ENCODE data around the gene CDH2.

Gene CDH2

DNA sequence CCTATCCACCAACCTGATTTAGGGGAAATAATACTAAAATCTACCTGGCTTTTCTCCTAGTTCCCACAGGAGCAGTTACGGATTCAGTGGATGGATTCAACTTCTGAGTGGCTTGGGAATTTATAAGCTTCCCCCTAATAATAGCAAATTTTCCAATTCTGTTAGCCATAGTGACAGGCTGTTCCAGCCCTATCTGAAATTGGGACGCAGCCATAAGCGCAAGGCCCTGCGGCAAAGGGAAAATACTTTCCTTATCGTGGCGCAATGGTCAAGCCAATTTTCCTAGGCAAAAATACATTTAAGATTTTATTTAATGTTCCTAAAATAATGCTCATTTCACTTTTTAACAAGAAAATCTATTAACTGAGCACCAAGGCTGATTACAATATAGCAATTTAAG, 49.7 kb downstream of the CDH2 start:
- no peak for DNase-seq (ENCODE audit: low spot score)

GRCh38 chr18:28126768-28127167, 50.2 kb downstream of the CDH2 start:
- DNase-seq (ENCODE audit: low spot score): no peak

GRCh38 chr18:28125051-28125450, 51.9 kb downstream of the CDH2 start:
- DNase-seq (ENCODE audit: low spot score): no peak

- no peak for DNase-seq (ENCODE audit: low spot score)
Observed at GRCh38 chr18:28124131-28125029, 52.5 kb downstream of the CDH2 start.

DNA sequence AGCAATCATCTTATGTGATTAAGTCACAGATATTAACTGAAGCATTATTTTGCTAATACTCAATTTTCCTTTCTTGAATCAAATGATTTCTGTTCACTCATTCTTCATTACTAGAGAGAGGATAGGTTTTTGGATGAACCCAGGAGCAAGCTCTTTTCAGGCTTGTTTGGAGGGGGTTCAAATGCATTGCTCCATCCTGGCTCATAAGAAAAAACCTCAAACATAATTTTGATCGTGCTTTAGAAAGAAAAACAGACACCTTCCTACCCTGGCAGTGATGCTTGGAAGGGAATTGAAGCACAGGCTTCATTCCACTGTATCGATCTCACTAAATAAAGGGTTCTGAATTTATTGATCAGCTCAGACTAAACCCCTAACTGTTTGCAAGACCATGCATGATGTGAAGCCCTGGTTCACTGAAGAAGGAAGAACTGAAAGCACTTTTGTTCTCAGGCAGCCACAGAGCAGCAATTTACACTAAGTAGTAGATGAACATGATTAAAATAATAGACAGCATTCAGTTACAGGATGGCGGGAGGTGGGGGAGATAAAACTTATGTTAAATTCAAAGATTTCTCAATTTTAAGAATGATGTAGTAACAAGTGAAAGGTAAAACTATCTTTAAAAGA, 53.4 kb downstream of the CDH2 start:
- DNase-seq (ENCODE audit: low spot score): no peak

- DNase-seq (ENCODE audit: low spot score): no peak
Observed at GRCh38 chr18:28120828-28121515, 56.0 kb downstream of the CDH2 start.

GRCh38 chr18:28116461-28116860, 60.5 kb downstream of the CDH2 start:
- DNase-seq (ENCODE audit: low spot score): no peak

DNA sequence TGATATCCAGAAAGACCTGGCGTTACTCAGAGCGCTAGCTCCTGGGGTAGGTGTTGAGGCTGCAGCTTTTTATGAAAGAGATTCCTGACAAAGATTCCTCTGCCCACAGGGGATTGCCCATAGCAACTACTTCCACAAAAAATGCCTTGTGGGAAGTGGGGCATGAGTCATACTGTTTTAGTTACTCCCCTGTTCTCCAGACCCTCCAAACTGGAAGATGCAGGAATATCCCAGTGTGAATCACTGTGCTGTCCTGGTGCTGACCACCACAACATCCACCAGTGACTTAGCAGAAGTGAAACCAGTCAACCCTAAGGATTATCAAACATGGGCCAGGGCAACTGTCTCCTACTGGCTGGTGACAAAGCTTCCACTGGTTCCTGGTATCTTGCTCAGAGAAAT, 61.8 kb downstream of the CDH2 start:
- peak; percentile 5 for DNase-seq (ENCODE audit: low spot score)

DNA sequence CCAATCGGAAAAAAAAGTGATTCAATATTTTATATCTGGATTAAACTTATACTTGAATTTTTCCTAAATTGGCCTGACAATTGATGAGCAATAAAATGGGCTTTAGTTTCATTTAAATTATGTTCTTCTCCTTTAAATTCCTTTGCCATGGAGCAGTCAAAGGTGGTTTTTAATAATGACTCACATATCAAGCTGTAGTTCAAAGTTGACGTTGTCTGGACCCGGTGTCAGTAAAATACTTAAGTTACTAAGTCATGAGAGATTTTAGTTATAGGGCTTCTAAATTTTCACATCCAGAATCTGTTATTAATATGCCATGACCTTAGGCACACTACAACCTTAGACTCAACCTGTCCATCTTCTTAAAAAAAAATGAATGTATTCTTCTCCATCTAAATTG, 62.5 kb downstream of the CDH2 start:
- no peak for DNase-seq (ENCODE audit: low spot score)

DNA sequence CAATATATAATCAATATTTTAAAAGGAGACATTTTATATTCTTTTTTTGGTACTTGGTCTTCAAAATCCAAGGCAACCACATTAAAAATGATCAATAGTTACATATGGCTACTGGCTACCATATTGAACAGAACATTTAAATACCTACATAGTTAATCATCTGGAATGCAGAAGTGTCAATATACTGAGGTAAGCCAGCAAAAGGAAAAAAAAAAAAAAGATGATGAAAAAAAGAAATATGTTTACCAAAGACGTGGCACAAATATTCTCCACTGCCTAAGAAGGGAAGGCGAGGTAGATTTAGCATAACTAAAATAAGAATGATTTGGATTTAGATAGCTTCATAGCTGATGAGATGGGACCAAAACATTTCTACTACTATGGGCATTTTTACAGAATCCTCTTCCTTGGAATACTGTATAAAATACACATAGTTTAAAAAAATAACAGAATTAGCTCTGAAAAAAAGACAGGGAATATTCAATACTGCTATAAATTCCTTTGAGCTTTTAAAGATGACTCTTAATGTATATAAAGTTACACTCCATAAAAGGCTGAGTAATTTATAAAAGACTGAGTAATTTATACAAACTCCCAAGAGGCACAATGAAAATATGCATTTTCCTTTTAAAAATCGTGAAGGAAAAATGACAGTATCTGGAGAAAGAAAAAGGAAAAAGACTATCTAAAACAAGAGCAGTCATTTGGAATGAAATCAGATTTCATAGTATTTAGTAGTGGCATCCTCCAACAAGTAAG, 63.5 kb downstream of the CDH2 start:
- DNase-seq (ENCODE audit: low spot score): no peak

GRCh38 chr18:28112056-28112470, 64.9 kb downstream of the CDH2 start:
- DNase-seq (ENCODE audit: low spot score): no peak

DNA sequence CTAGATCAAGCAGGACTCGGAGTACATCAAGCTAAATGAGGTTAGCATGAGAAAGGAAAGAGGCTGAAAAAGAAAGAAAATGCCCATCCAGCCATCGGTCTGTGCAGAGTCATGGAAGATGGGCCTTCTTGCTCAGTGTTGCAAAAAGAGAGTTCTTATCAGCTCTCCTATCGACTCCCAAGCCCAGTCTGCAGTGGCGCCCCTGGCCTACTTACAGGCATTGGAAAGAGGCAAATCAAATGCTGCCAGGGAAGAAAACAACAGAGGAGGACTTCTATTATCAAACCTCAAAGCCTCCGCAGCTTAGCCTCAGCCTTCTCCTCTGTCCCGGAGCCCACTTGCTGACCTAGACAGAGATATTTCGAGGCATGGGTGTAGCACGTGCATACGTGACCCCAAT, 66.0 kb downstream of the CDH2 start:
- DNase-seq (ENCODE audit: low spot score): no peak

DNA sequence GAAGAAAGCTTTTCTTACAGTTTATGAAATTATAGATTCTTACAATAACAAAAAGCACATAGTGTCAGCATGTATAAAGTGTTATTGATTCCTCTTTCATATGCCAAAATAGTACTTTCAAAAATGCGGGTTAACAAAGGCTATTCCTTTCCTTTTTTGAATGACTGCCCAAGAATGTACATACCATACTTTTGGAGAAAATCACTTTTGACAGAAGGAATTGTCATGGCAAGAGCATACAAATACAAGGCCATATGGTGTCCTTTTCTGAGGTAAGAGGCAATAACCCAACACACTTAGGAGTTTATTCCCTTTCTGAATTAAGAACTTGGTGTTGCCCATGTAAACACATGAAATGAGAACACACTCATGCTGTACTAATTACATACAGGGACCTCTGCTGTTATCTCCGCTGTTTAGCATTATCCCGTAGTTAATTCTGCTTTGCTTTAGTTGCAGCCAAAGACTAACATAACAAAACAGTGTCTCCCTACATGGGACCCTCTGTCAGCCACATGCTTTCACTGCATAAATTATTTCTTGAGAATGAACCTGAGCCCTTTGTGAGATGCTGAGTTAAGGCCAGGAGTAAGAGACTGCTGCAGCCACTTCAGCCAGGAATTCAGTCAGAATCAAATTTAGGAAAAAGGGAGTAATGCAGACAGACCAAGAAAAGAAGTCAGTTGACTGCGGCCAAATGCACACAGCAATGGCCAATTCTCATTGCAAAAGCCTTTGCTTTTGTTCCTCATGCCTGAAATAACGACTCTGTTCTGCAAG, 67.0 kb downstream of the CDH2 start:
- DNase-seq (ENCODE audit: low spot score): no peak

- DNase-seq (ENCODE audit: low spot score): no peak
Observed at GRCh38 chr18:28108814-28109213, 68.1 kb downstream of the CDH2 start.

GRCh38 chr18:28108254-28108653, 68.7 kb downstream of the CDH2 start:
- no peak for DNase-seq (ENCODE audit: low spot score)

- no peak for DNase-seq (ENCODE audit: low spot score)
Observed at GRCh38 chr18:28099237-28099636, 77.7 kb downstream of the CDH2 start.

GRCh38 chr18:28095631-28096030, 81.3 kb downstream of the CDH2 start:
- DNase-seq (ENCODE audit: low spot score): no peak

DNA sequence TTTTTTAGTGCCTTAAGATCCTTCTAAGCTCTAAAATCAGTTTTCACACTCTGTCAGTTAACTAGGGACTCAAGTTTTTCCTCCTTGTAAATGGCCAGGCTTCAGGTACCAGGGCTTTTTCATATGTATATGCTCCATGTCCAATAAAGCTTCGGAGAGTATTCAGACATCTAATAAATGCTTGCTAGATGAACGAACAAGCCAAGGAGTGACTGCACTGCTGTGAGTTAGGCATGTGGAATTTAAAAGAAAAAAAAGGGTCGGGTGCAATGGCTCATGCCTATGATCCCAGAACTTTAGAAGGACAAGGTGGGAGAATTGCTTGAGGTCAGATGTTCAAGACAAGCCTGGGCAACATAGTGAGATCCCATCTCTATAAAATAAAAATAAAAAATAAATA, 81.9 kb downstream of the CDH2 start:
- no peak for DNase-seq (ENCODE audit: low spot score)

GRCh38 chr18:28091197-28091596, 85.7 kb downstream of the CDH2 start:
- DNase-seq (ENCODE audit: low spot score): no peak

DNA sequence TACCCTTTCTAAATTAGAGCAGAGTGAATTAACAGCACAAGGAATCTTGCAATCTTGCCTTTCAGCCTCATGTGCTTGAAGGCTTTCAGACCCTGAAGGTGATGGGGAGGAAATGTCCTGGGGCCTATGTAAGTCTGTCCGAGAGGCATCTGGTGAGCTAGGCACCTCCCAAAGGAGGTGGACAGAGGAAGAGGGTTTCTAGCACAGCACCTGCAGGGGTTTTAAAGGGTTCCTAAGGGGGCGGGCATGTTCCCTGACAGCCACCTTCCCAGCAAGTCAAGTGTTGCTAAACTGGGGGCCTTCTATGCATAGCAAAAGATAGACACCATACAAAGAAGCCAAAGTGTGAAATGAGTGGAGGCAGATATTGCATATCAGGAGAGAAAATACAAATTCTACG, 88.5 kb downstream of the CDH2 start:
- DNase-seq (ENCODE audit: low spot score): no peak
